B cell (primary cell): ENCODE measurements around the gene ZNF532.

Experiments used
- EZH2 ChIP-seq: IDR thresholded peaks from 2 replicates; pipeline ENCODE4 v1.6.1; 2012; ENCODE audit warnings: borderline replicate concordance, low read depth, mild to moderate bottlenecking, moderate library complexity, low read length; ENCODE audit not compliant: insufficient read depth, poor library complexity, severe bottlenecking
- TF ChIP-seq, protein P1 (sequence below): fragments of 200-600 bp; IDR thresholded peaks from one replicate; pipeline ENCODE4 v1.8.0; 2022; ENCODE audit warnings: antibody characterized with exemption, mild to moderate bottlenecking

DNA sequence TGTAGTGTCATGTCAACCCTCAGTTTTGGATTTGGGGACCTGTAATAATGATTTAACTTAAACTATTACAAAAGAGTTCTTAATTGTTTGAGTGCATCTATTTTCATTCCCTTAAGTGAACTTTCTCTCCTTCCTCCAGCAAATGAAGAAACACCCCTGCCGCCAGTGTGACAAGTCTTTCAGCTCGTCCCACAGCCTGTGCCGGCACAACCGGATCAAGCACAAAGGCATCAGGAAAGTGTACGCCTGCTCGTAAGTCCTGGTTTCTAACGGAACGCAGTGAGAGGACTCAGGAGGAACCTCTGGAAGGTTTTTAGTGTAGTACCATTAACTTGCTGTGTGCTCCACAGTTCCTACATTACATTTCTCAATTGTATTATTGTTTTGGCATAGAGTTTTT is 114.2 kb downstream of the ZNF532 start:
- TF ChIP-seq, protein P1, sequence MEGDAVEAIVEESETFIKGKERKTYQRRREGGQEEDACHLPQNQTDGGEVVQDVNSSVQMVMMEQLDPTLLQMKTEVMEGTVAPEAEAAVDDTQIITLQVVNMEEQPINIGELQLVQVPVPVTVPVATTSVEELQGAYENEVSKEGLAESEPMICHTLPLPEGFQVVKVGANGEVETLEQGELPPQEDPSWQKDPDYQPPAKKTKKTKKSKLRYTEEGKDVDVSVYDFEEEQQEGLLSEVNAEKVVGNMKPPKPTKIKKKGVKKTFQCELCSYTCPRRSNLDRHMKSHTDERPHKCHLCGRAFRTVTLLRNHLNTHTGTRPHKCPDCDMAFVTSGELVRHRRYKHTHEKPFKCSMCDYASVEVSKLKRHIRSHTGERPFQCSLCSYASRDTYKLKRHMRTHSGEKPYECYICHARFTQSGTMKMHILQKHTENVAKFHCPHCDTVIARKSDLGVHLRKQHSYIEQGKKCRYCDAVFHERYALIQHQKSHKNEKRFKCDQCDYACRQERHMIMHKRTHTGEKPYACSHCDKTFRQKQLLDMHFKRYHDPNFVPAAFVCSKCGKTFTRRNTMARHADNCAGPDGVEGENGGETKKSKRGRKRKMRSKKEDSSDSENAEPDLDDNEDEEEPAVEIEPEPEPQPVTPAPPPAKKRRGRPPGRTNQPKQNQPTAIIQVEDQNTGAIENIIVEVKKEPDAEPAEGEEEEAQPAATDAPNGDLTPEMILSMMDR = no peak
- TF ChIP-seq EZH2 = no peak
